Fibroblast of skin of scalp (primary cell): Measurements from ENCODE around the gene LRMDA.
A peak's percentile ranks its signal among the peaks of the same experiment; 100 is the strongest.
"Not testable (repeated sequence)": the region's sequence is repeated elsewhere in the genome, so short reads cannot be mapped to it uniquely, and the experiment has no call there.

Source experiments
- DNase-seq: peaks from one replicate; pipeline ENCODE4 v3.0.0-alpha.2; 2013

Gene LRMDA

GRCh38 chr10:76035206-76036110, 604.0 kb downstream of the LRMDA start:
- DNase-seq: no peak

- DNase-seq: peak; percentile 78
Observed at GRCh38 chr10:76036111-76036940, 604.9 kb downstream of the LRMDA start.

- no peak for DNase-seq
Observed at GRCh38 chr10:76036962-76037361, 605.5 kb downstream of the LRMDA start.

- DNase-seq: peak; percentile 97
Observed at GRCh38 chr10:76037531-76038155, 606.2 kb downstream of the LRMDA start.

GRCh38 chr10:76038696-76039095, 607.3 kb downstream of the LRMDA start:
- DNase-seq: no peak

GRCh38 chr10:76040107-76040829, 608.8 kb downstream of the LRMDA start:
- no peak for DNase-seq

- DNase-seq: no peak
Observed at GRCh38 chr10:76040830-76041220, 609.4 kb downstream of the LRMDA start.

GRCh38 chr10:76041551-76041950, 610.1 kb downstream of the LRMDA start:
- no peak for DNase-seq

- peak; percentile 24 for DNase-seq
Observed at GRCh38 chr10:76043261-76043660, 611.8 kb downstream of the LRMDA start.

- DNase-seq: no peak
Observed at GRCh38 chr10:76044751-76045150, 613.3 kb downstream of the LRMDA start.

GRCh38 chr10:76045174-76045573, 613.8 kb downstream of the LRMDA start:
- DNase-seq: no peak

GRCh38 chr10:76047521-76047920, 616.1 kb downstream of the LRMDA start:
- DNase-seq: no peak

GRCh38 chr10:76049581-76050290, 618.3 kb downstream of the LRMDA start:
- peak; percentile 52 for DNase-seq

- no peak for DNase-seq
Observed at GRCh38 chr10:76050291-76050625, 618.8 kb downstream of the LRMDA start.

GRCh38 chr10:76051007-76051936, 619.8 kb downstream of the LRMDA start:
- DNase-seq: no peak

GRCh38 chr10:76052682-76053503, 621.5 kb downstream of the LRMDA start:
- DNase-seq: no peak

- no peak for DNase-seq
Observed at GRCh38 chr10:76055466-76055865, 624.0 kb downstream of the LRMDA start.

- DNase-seq: no peak
Observed at GRCh38 chr10:76055963-76056362, 624.5 kb downstream of the LRMDA start.

GRCh38 chr10:76060993-76061392, 629.6 kb downstream of the LRMDA start:
- not testable (repeated sequence) for DNase-seq

- no peak for DNase-seq
Observed at GRCh38 chr10:76066457-76066856, 635.0 kb downstream of the LRMDA start.
